Inflammatory macrophage (primary cell): Measurements from ENCODE around the gene GRAMD4.

Experiments
- DNase-seq, 2 donors: peaks; one replicate each; pipeline ENCODE4 v3.0.0-alpha.2; 2020 to 2022
- total RNA-seq, 18 experiments: gene quantifications; one replicate each; lab custom pipeline; 2026; ENCODE audit warnings: mixed read lengths in 6 of 18, inconsistent platforms in 2 of 18; lab: John Stamatoyannopoulos, UW

GRAMD4 gene
- total RNA-seq: 7.3 to 104 (median 61.7) reads per million in 18 experiments

GRCh38 chr22:46619830-46620501 is at the start of gene GRAMD4:
Gene GRAMD4 (plus strand): TSS chr22:46620386. CDS start chr22:46626800, 6,414 bp downstream.
- peak; percentile 66 to 72 for DNase-seq

GRCh38 chr22:46571642-46572250 is 48.4 kb upstream of the GRAMD4 start:
- DNase-seq: no peak

GRCh38 chr22:46572911-46573780 is 47.0 kb upstream of the GRAMD4 start:
- DNase-seq: no peak

GRCh38 chr22:46573781-46574437 is 46.3 kb upstream of the GRAMD4 start:
- peak; percentile 85 to 88 for DNase-seq

GRCh38 chr22:46574438-46574992 is 45.7 kb upstream of the GRAMD4 start:
- no peak for DNase-seq

GRCh38 chr22:46574993-46575910 is 44.9 kb upstream of the GRAMD4 start:
- no peak for DNase-seq

- no peak for DNase-seq
Observed at GRCh38 chr22:46575911-46576555, 44.2 kb upstream of the GRAMD4 start.

- peak; percentile 28 to 77 for DNase-seq
Observed at GRCh38 chr22:46576556-46577367, 43.4 kb upstream of the GRAMD4 start.

- DNase-seq: no peak
Observed at GRCh38 chr22:46577368-46578249, 42.6 kb upstream of the GRAMD4 start.

- DNase-seq: no peak
Observed at GRCh38 chr22:46578251-46578823, 41.8 kb upstream of the GRAMD4 start.

GRCh38 chr22:46578824-46579561 is 41.2 kb upstream of the GRAMD4 start:
- no peak for DNase-seq

- DNase-seq: no peak
Observed at GRCh38 chr22:46579751-46580449, 40.3 kb upstream of the GRAMD4 start.

GRCh38 chr22:46580940-46581537 is 39.1 kb upstream of the GRAMD4 start:
- no peak for DNase-seq

- no peak for DNase-seq
Observed at GRCh38 chr22:46581538-46582244, 38.5 kb upstream of the GRAMD4 start.

- no peak for DNase-seq
Observed at GRCh38 chr22:46582281-46582933, 37.8 kb upstream of the GRAMD4 start.
